ENCODE data around the gene KCNQ1. TPM values are rescaled to one million over a fixed set of nuclear protein-coding genes. Genes with fewer than 3 reads are reported as not detected.

The KCNQ1 gene
- total RNA-seq, 1 experiment from 2014 or later = 10.7 TPM

- DNase-seq (ENCODE audit: low read depth, low spot score) (no peak), ATAC-seq (no peak)
- Histone ChIP-seq H3K9me2 (ENCODE audit: insufficient read depth) (no peaks in the 10 kb centered on the region), H3K27me3 (ENCODE audit: insufficient read depth, low read length) (no peaks in the 10 kb centered on the region), H3K4me2 (ENCODE audit: low read length) (no peak overlapping the region), H3K27ac (ENCODE audit: low read depth, low read length) (no peak overlapping the region), H3K79me2 (ENCODE audit: insufficient read depth, low read length) (no peaks in the 10 kb centered on the region), H3K4me1 (ENCODE audit: control insufficient read depth in 1 of 2, insufficient read depth in 2 of 2, low read length in 2 of 2) (no peaks in the 10 kb centered on the region), H3K9me3 (ENCODE audit: control insufficient read depth in 1 of 2, insufficient read depth in 1 of 2, low read depth in 1 of 2, low read length in 2 of 2) (peaks cover 14 to 15% of the 10 kb centered on the region in 2 experiments; a peak in 3 of 4 replicates), H4K20me1 (ENCODE audit: insufficient read depth) (no peaks in the 10 kb centered on the region), H3K4me3 (replicated peaks in 1 of 2; ENCODE audit: low read depth in 1 of 2, low read length in 2 of 2) (no peak overlapping the region), H3K36me3 (ENCODE audit: control insufficient read depth in 1 of 2, insufficient read depth in 2 of 2, low read length in 2 of 2) (no peaks in the 10 kb centered on the region), H2AFZ (ENCODE audit: low read depth, low read length, poor library complexity, severe bottlenecking) (no peak overlapping the region), H3K9ac (ENCODE audit: low read length) (no peak overlapping the region)
- ChIA-PET POLR2A (no interaction called here), CTCF (no interaction called here), RAD21 (ENCODE audit: low non-redundant PET in 1 of 2, low total read pairs in 2 of 2, uncharacterized antibody in 2 of 2, unreplicated experiment in 2 of 2) (no interaction called here)
- TF ChIP-seq YY1 (IDR thresholded peaks at IDR 0.05; ENCODE audit: extremely low read depth, insufficient replicate concordance, low read depth, low read length) = no peak
- no peak for TF ChIP-seq SRF (IDR thresholded peaks at IDR 0.05; ENCODE audit: low read depth)
- no peak for TF ChIP-seq EZH2 (IDR thresholded peaks at IDR 0.05)
- no TSS peak for BruUV-seq (replicated peaks)
- intact Hi-C loops (cut with micrococcal nuclease) = no loop called here
Measured at GRCh38 chr11:2825261-2825888, 380.6 kb downstream of the KCNQ1 start.

DNA sequence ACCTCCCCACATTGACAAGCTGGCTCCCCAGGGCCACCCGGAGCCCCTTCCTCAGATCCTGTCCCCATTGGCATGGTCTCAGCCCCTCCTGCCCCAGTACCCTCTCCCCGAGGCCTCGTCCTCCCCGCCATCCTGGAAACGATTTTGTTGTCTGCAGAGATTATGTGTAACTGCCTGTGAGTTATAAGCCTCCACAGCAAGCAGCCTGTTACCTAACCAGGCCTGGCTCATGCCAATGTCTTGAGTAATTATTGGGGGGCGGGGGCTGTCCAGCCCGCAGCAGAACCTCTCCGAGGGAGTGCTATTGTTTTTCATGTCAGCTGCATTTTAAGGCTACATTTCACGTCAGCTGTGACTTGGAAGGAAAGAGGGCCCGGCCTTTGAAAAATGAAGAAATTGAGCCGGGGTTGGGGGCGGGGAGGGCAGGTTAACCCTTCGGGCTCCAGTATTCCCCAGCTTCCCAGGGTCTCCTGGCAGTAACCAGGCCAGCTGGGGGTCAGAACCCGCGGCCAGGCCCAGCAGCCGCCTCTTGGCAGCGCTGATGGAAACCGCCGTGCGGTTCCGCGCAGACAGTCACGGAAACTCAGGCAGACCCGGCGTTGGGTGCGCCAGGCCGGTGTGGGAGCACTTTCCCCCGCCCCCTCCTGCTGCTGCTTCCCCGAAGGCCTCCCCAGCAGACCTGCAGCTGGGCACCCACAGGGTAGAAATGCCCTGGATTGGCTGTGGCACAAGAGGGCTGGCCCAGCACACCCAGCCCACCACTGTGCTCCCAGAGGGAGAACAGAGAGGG lies 381.3 kb downstream of the KCNQ1 start:
- peaks cover 14 to 15% of the 10 kb centered on the region in 2 experiments; a peak in 3 of 4 replicates for H3K9me3 ChIP-seq (ENCODE audit: control insufficient read depth in 1 of 2, insufficient read depth in 1 of 2, low read depth in 1 of 2, low read length in 2 of 2)
- no peak for ATAC-seq
- H3K79me2 ChIP-seq (ENCODE audit: insufficient read depth, low read length) = no peaks in the 10 kb centered on the region
- H3K36me3 ChIP-seq (ENCODE audit: control insufficient read depth in 1 of 2, insufficient read depth in 2 of 2, low read length in 2 of 2) = no peaks in the 10 kb centered on the region
- H3K27ac ChIP-seq (ENCODE audit: low read depth, low read length) = no peak overlapping the region
- no peak overlapping the region for H2AFZ ChIP-seq (ENCODE audit: low read depth, low read length, poor library complexity, severe bottlenecking)
- ChIA-PET RAD21 (ENCODE audit: low non-redundant PET in 1 of 2, low total read pairs in 2 of 2, uncharacterized antibody in 2 of 2, unreplicated experiment in 2 of 2) (no interaction called here), POLR2A (no interaction called here), CTCF (no interaction called here)
- no peaks in the 10 kb centered on the region for H3K9me2 ChIP-seq (ENCODE audit: insufficient read depth)
- no peaks in the 10 kb centered on the region for H3K4me1 ChIP-seq (ENCODE audit: control insufficient read depth in 1 of 2, insufficient read depth in 2 of 2, low read length in 2 of 2)
- no peak overlapping the region for H3K9ac ChIP-seq (ENCODE audit: low read length)
- TF ChIP-seq SP1 (IDR thresholded peaks at IDR 0.05; ENCODE audit: low read depth) = no peak
- no peak for TF ChIP-seq CTCF (IDR thresholded peaks at IDR 0.05 in 2 of 3, conservative IDR thresholded peaks at IDR 0.05 in 1 of 3; ENCODE audit: borderline replicate concordance in 1 of 3, insufficient read depth in 1 of 3, low read depth in 2 of 3, low read length in 2 of 3)
- TF ChIP-seq SRF (IDR thresholded peaks at IDR 0.05; ENCODE audit: low read depth) = no peak
- TF ChIP-seq ZFX (IDR thresholded peaks at IDR 0.05) = no peak
- no peak for TF ChIP-seq TCF7L2 (IDR thresholded peaks at IDR 0.05; ENCODE audit: borderline replicate concordance, extremely low read depth, insufficient read depth, insufficient read length)
- no peak for TF ChIP-seq MAX (IDR thresholded peaks at IDR 0.05)
- no peak for TF ChIP-seq POLR2AphosphoS5 (IDR thresholded peaks at IDR 0.05; ENCODE audit: low read depth, low read length)
- no peak for TF ChIP-seq EGR1 (IDR thresholded peaks at IDR 0.05; ENCODE audit: low read depth)
- no peak for TF ChIP-seq ZNF274 (IDR thresholded peaks at IDR 0.05; ENCODE audit: low read depth, low read length)
- TF ChIP-seq JUND (IDR thresholded peaks at IDR 0.05) = no peak
- H4K20me1 ChIP-seq (ENCODE audit: insufficient read depth) = no peaks in the 10 kb centered on the region
- no peak overlapping the region for H3K4me2 ChIP-seq (ENCODE audit: low read length)
- DNase-seq (ENCODE audit: low read depth, low spot score) = no peak
- no peaks in the 10 kb centered on the region for H3K27me3 ChIP-seq (ENCODE audit: insufficient read depth, low read length)
- BruUV-seq (replicated peaks) = no TSS peak
- no peak overlapping the region for H3K4me3 ChIP-seq (replicated peaks in 1 of 2; ENCODE audit: low read depth in 1 of 2, low read length in 2 of 2)
- intact Hi-C loops (cut with micrococcal nuclease) = no loop called here
